NCI-H146 treated with DMSO at 0.1 percent for 48 hours (cell line): ENCODE data around the gene TXNL1.
"Not testable (repeated sequence)": the region's sequence is repeated elsewhere in the genome, so short reads cannot be mapped to it uniquely, and the experiment has no call there.

Experiments used
- DNase-seq: peaks from one replicate; lab custom pipeline; 2025; ENCODE audit not compliant: unreplicated experiment; lab: John Stamatoyannopoulos, UW

Gene TXNL1

GRCh38 chr18:56638232-56639103 is at the start of gene TXNL1:
Gene TXNL1, minus strand, starts transcription at chr18:56638592. Its CDS starts 152 bp downstream, at chr18:56638440.
- peak; percentile 99 for DNase-seq

GRCh38 chr18:56684277-56684676 is 45.9 kb upstream of the TXNL1 start:
- DNase-seq, result no peak

GRCh38 chr18:56678836-56679565 is 40.6 kb upstream of the TXNL1 start:
- DNase-seq, result no peak

GRCh38 chr18:56676639-56677038 is 38.2 kb upstream of the TXNL1 start:
- DNase-seq, result no peak

- no peak for DNase-seq
Observed at GRCh38 chr18:56672981-56673380, 34.6 kb upstream of the TXNL1 start.

GRCh38 chr18:56672391-56672790 is 34.0 kb upstream of the TXNL1 start:
- no peak for DNase-seq

- DNase-seq, result no peak
Observed at GRCh38 chr18:56662902-56663301, 24.5 kb upstream of the TXNL1 start.

- no peak for DNase-seq
Observed at GRCh38 chr18:56662502-56662901, 24.1 kb upstream of the TXNL1 start.

- no peak for DNase-seq
Observed at GRCh38 chr18:56662063-56662408, 23.6 kb upstream of the TXNL1 start.

GRCh38 chr18:56661360-56662062 is 23.1 kb upstream of the TXNL1 start:
- DNase-seq, result no peak

GRCh38 chr18:56660655-56661054 is 22.3 kb upstream of the TXNL1 start:
- no peak for DNase-seq

GRCh38 chr18:56659111-56659510 is 20.7 kb upstream of the TXNL1 start:
- no peak for DNase-seq

GRCh38 chr18:56658261-56658660 is 19.9 kb upstream of the TXNL1 start:
- no peak for DNase-seq

- DNase-seq, result not testable (repeated sequence)
Observed at GRCh38 chr18:56654280-56654679, 15.9 kb upstream of the TXNL1 start.

GRCh38 chr18:56652802-56653201 is 14.4 kb upstream of the TXNL1 start:
- no peak for DNase-seq

- DNase-seq, result no peak
Observed at GRCh38 chr18:56651771-56652092, 13.3 kb upstream of the TXNL1 start.

GRCh38 chr18:56650944-56651770 is 12.8 kb upstream of the TXNL1 start, which contains the start of gene WDR7:
Gene WDR7, plus strand, starts transcription at chr18:56651359. Its CDS starts 21,157 bp downstream, at chr18:56672516.
- DNase-seq, result peak; percentile 100

- DNase-seq, result no peak
Observed at GRCh38 chr18:56649996-56650395, 11.6 kb upstream of the TXNL1 start.

GRCh38 chr18:56647951-56648893 is 9.8 kb upstream of the TXNL1 start:
- no peak for DNase-seq

GRCh38 chr18:56647071-56647470 is 8.7 kb upstream of the TXNL1 start:
- no peak for DNase-seq
